Calu3 (cell line): ENCODE measurements around the gene PIGB. TPM values are rescaled to one million over a fixed set of nuclear protein-coding genes. Genes with fewer than 3 reads are reported as not detected.

Source experiments
- BruUV-seq: library from RNA; stranded (reverse); fragments of 400-500 nt; replicated peaks from 2 replicates; lab custom pipeline; 2021; lab: Mats Ljungman, UMichigan
- CTCF ChIA-PET: fragments of 300-600 bp; sonication (Branson Sonifier 250); formaldehyde crosslinking; loops from one replicate; lab custom pipeline; 2022; ENCODE audit warnings: antibody characterized with exemption; lab: Charles Lee
- DNase-seq: peaks from one replicate; pipeline ENCODE4 v3.0.0; 2022
- H3K27ac Mint-ChIP-seq: one replicate; pipeline ENCODE4 v1.8.0; 2022; ENCODE audit warnings: mixed read lengths; ENCODE audit not compliant: unreplicated experiment
- H3K27me3 Mint-ChIP-seq: one replicate; pipeline ENCODE4 v1.8.0; 2022; ENCODE audit warnings: mixed read lengths; ENCODE audit not compliant: unreplicated experiment
- H3K36me3 Mint-ChIP-seq: one replicate; pipeline ENCODE4 v1.8.0; 2022; ENCODE audit warnings: mild to moderate bottlenecking, moderate library complexity, mixed read lengths; ENCODE audit not compliant: insufficient read depth, unreplicated experiment
- H3K4me1 Mint-ChIP-seq: one replicate; pipeline ENCODE4 v1.8.0; 2022; ENCODE audit warnings: mild to moderate bottlenecking, low read depth, mixed read lengths; ENCODE audit not compliant: unreplicated experiment
- H3K4me3 Mint-ChIP-seq: one replicate; pipeline ENCODE4 v1.8.0; 2022; ENCODE audit warnings: mild to moderate bottlenecking, low read depth, moderate library complexity, mixed read lengths; ENCODE audit not compliant: unreplicated experiment
- H3K9me3 Mint-ChIP-seq: one replicate; pipeline ENCODE4 v1.8.0; 2022; ENCODE audit warnings: low read depth, mixed read lengths; ENCODE audit not compliant: unreplicated experiment
- intact Hi-C: fragments of 100-400 bp; cut with micrococcal nuclease; formaldehyde crosslinking; loops from one replicate; pipeline ENCODE4 v1.10.0; 2022; ENCODE audit not compliant: unreplicated experiment
- total RNA-seq: library from RNA; stranded (reverse); gene quantifications from 2 replicates; pipeline ENCODE4 v1.2.3, GENCODE V29; 2022
- TF ChIP-seq, protein P1 (sequence below): fragments of 200-600 bp; IDR thresholded peaks from one replicate; pipeline ENCODE4 v1.8.0; 2022; ENCODE audit warnings: antibody characterized with exemption; ENCODE audit not compliant: unreplicated experiment

The PIGB gene
- total RNA-seq, 1 experiment from 2014 or later: 23.5 TPM

DNA sequence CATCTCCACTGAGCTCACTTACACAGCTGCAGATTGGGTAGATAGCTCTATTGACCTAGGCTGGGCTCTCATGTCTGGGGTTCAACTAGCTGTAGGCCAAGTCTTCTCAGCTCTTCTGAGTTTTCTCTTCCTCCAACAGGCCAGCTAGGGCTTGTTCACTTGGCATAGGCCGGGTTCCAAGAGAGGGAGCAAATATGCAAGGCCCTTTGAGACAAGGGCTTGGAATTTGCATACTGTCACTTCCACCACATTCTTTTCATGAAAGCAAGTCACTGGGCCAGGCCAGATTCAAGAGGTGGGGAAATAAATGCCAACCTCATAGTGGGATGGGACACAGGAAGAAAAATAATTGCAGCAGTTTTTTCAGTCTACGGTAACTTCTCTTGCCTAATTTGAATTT, 25.2 kb downstream of the PIGB start:
- Mint-ChIP-seq H3K9me3 (no peaks in the 10 kb centered on the region), H3K4me1 (no peaks in the 10 kb centered on the region), H3K27me3 (no peaks in the 10 kb centered on the region), H3K27ac (no peak overlapping the region), H3K4me3 (no peak overlapping the region), H3K36me3 (peaks cover 10% of the 10 kb centered on the region)
- BruUV-seq: no TSS peak
- intact Hi-C loops: no loop called here
- TF ChIP-seq, protein P1, sequence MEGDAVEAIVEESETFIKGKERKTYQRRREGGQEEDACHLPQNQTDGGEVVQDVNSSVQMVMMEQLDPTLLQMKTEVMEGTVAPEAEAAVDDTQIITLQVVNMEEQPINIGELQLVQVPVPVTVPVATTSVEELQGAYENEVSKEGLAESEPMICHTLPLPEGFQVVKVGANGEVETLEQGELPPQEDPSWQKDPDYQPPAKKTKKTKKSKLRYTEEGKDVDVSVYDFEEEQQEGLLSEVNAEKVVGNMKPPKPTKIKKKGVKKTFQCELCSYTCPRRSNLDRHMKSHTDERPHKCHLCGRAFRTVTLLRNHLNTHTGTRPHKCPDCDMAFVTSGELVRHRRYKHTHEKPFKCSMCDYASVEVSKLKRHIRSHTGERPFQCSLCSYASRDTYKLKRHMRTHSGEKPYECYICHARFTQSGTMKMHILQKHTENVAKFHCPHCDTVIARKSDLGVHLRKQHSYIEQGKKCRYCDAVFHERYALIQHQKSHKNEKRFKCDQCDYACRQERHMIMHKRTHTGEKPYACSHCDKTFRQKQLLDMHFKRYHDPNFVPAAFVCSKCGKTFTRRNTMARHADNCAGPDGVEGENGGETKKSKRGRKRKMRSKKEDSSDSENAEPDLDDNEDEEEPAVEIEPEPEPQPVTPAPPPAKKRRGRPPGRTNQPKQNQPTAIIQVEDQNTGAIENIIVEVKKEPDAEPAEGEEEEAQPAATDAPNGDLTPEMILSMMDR: no peak
- CTCF ChIA-PET: no interaction called here
- no peak for DNase-seq

DNA sequence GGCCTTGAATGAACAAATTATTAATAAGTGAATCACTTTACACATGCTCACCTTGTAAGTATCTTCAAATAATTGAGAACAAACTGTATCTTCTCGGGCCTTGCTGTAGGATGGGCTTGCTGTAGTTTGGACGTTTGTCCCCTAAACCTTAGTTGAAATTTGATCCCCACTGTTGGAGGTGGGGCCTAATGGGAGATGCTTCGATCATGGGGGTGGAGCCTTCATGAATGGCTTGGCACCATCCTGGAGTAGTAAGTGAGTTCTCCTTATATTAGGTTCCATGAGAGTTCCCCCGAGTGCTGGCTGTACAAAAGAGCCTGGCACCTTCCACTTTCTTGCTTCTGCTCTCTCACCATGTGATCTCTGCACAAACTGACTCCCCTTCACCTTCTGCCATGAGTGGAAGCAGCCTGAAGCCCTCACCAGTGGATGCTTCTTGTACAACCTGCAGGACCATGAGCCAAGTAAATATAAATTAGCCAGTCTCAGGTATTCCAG, 29.3 kb downstream of the PIGB start:
- Mint-ChIP-seq H3K27ac (no peak overlapping the region), H3K4me3 (no peak overlapping the region), H3K4me1 (no peaks in the 10 kb centered on the region), H3K36me3 (peaks cover 14% of the 10 kb centered on the region), H3K9me3 (no peaks in the 10 kb centered on the region), H3K27me3 (no peaks in the 10 kb centered on the region)
- DNase-seq: no peak
- no TSS peak for BruUV-seq
- TF ChIP-seq, protein P1: no peak
- intact Hi-C loops: no loop called here
- CTCF ChIA-PET: no interaction called here

DNA sequence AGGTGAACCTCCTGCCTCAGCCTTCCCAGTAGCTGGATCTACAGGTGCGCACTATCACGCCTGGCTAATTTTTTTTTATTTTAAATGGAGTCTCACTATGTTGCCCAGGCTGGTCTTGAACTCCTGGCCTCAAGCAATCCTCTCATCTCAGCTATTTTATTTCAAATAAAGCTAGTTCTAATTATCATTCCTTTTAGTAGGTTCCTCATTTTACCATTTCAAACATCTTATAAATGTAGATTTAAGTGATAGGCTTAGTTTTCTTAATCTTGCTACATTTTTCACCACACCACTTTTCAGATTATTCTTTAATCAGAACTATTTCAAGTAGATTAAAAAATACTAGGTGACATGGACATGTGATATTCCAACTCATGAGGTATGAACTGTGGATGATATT, 30.3 kb downstream of the PIGB start:
- Mint-ChIP-seq H3K9me3 (no peaks in the 10 kb centered on the region), H3K4me3 (no peak overlapping the region), H3K4me1 (no peaks in the 10 kb centered on the region), H3K36me3 (peaks cover 14% of the 10 kb centered on the region), H3K27me3 (no peaks in the 10 kb centered on the region), H3K27ac (no peak overlapping the region)
- intact Hi-C loops: no loop called here
- no peak for DNase-seq
- BruUV-seq: no TSS peak
- CTCF ChIA-PET: no interaction called here
- TF ChIP-seq, protein P1: no peak

- CTCF ChIA-PET: no interaction called here
- H3K9me3 Mint-ChIP-seq: no peaks in the 10 kb centered on the region
- H3K4me1 Mint-ChIP-seq: no peaks in the 10 kb centered on the region
- H3K27ac Mint-ChIP-seq: no peak overlapping the region
- intact Hi-C loops: no loop called here
- H3K36me3 Mint-ChIP-seq: peaks cover 10% of the 10 kb centered on the region
- TF ChIP-seq, protein P1: no peak
- H3K4me3 Mint-ChIP-seq: no peak overlapping the region
- H3K27me3 Mint-ChIP-seq: no peaks in the 10 kb centered on the region
- DNase-seq: no peak
- BruUV-seq: no TSS peak
Measured at GRCh38 chr15:55353025-55353424, 34.0 kb downstream of the PIGB start.
